HG03097 (cell line): ENCODE measurements around the gene PRPSAP2.

ENCODE experiments used
- ATAC-seq: cut with Tn5 transposase; IDR thresholded peaks from one replicate; pipeline ENCODE4 v1.9.1; 2021; ENCODE audit not compliant: unreplicated experiment, low FRiP score

PRPSAP2 gene

DNA sequence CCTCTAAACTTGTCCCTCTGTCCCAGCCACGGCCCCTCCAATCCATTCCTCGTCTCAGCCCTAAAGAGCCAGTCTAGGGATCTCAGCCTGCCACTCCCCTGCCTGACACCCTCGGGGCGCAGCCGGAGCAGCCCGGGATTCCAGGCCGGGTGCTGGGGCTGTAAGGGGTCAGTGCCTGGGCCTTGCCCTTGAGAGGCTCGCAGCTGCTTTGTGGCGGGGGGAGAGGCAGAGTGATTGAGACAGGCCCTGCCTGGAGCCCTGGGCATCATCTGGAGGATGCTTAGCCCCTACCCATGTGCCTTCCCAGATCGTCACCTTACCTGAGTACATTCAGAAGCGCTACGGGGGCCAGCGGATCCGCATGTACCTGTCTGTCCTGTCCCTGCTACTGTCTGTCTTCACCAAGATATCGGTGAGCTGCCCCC, 102.3 kb downstream of the PRPSAP2 start:
- no peak for ATAC-seq

DNA sequence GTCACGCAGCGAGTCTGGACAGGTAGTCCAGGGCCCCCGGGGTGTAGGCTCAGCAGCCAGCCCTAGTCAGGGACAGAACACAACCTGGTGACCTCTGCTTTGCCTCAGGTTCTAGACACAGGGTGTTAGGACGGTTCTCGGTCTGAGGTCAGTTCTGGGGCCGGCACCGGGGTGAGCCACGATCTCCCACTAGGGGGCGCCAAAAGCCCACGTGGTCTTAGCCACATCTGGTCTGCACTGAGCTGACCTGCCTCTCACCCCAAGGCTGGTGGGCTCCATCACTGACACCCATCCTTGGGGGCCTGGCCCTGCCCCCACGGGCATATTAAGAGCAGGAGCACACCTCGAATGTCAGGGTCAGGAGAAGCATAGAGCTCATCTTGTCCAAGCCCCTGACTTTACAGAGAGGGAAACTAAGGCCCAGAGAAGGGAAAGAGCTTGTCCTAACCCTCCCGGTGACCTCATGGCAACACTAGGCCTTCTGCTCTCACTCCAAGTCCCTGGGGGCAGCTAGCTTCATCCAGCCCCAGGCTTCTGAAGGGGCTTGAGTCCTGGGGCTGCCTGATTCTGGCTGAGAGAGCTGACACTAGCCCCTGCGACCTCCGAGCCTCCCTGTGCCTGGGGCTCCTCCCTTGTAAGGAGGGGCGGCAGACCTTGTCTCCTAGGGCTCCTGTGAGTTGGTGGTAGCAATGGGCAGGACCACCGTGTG, 103.0 kb downstream of the PRPSAP2 start:
- peak; percentile 78 for ATAC-seq

- ATAC-seq = no peak
These were observed 103.9 kb downstream of the PRPSAP2 start for GRCh38 chr17:18961634-18962493.

- ATAC-seq = no peak
These were observed 104.5 kb downstream of the PRPSAP2 start for GRCh38 chr17:18962494-18962815.

DNA sequence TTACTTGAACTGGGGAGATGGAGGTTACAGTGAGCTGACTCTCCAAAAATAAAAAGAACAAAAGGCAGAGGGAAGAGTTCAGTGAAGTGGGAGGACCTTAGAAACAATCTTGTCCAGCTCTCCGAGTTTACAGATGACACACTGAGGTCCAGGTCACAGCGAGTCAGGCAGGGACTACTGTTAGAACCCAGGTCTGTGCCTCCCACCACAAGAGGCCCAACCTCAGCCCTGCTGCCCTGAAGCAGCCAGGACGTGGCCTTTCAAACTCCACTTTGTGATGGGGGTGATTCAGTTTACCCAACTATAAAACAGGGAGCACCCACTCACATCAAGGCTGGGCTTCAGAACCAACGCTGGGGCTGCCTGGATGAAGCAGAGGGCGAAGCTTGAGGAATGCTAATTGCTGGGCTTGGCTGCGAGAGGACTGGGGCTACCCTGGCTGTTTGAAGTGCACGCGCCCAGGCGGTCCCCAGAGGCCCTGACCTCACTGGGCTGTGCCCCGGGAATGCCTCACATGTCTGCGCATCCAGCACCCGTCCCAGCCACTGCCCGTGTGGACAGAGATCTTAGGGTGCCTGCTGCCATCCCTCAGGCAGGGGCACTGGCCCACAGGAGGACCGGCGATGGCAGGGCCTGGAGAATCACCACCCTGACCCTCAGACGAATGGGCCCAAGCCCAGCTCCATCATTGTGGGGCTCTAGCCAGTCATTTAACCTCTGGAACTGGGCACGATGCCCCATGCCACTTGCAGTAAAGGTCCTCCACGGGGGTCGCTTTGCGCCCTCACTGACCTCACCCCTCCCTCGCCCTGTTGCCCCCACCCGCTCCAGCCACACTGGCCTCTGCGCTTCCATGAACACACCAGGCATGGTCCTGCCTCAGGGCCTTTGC, 105.4 kb downstream of the PRPSAP2 start:
- no peak for ATAC-seq

GRCh38 chr17:18964018-18964351, 106.1 kb downstream of the PRPSAP2 start:
- no peak for ATAC-seq

DNA sequence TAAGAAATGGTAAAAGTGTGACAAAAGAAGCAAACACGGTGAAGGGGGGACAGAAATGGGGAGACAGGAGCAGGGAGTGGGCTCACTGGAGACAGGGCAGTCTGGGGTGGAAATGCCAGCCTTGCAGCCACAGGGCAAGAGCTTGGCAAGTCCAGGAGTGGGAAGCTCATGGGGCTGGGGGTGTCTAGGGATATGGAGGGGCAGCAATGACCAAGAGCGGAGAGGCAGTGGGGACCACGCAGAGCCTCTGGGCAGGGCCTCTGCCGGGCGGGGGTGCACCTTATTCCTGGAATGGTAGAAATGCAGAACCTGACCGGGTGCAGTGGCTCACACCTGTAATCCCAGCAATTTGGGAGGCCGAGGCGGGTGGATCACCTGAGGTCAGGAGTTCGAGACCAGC, 106.6 kb downstream of the PRPSAP2 start:
- ATAC-seq = no peak

DNA sequence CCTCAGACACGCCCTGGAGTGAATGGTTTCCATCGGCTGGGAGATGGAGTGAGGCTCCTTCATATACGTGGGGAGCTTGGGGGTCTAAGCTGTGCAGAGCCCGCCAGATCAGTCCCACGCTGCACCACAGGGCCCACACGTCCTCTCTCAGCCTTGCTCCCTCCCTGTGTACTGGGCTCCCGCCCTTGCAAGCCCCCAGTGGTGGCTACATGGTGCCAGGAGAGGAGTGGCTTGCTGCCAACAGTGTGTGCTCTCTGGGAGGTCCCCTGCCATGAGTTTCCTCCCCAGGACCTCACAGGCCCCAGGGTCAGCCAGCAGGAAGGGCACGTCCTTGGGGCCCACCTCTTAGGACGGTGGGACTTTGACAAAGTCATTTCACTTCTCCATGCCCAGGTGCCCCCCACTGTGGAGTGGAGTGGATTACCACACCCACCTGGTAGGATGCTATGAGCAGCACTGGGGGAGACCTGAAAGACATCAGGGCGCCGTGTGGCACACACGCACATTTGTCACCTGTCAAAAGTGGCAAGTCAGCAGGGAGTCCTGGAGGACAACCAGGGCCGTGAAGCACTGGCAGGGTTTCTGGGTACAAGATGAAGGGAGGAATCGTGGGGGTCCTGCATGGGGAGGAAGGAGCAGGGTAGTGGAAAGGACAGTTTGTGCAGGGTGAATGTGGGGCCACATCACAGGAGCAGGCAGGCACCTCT, 107.8 kb downstream of the PRPSAP2 start:
- no peak for ATAC-seq

DNA sequence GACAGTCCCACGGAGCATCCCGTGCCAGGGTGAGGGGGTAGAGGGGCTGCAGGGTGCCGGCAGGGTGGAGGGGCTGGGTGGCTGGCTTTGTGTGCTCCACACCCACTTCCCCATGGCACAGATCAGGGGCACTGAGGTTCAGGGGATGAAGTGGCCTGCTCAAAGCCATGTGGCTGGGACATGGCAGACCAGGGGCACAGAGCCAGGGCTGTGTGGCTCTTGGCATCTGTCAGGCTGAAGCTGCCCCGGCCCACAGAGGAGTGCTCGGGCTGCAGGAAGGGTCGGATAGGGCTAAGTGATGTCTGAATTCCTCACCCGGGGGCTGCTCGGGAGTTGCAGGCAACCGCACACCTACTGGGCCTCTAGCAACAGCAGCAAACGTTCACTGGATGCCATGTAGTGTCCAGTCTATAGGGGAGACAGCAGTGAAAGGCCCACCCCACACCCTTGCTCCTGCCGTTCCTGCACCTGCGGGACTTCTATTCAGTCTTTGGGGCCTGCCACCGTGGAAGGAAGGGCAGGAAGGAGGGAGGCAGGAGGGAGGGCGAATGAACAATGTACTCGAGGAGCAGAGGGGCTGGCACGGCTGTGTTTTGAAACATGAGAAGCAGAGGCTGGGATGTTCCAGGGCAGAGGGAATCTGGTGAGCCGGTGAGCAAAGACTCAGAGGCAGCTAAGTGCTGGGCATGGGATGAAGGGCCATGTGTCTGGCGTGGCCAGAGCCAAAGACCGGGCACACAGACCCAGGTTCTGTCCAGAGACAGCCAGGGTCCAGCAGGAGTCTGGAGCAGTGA, 109.1 kb downstream of the PRPSAP2 start:
- no peak for ATAC-seq

DNA sequence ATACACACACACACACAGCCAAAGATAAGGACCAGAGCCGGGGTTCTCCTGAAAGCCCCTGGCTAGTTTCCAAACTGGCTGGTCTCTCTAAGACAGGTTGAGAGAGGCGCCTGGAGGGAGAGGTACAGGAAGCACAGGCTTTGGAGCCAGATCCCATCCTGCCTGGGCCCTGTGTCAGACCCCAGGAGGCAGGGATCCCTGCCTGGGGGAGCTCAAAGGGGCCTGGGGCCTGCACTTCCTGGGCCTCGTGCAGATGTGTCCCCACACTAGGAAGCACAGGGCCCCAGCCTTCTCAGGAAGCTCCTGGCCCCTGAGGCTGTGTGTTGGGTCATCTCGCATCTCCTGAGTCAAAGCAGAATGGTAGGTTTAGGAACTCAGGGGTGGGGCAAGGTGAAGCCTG, 110.0 kb downstream of the PRPSAP2 start:
- no peak for ATAC-seq

DNA sequence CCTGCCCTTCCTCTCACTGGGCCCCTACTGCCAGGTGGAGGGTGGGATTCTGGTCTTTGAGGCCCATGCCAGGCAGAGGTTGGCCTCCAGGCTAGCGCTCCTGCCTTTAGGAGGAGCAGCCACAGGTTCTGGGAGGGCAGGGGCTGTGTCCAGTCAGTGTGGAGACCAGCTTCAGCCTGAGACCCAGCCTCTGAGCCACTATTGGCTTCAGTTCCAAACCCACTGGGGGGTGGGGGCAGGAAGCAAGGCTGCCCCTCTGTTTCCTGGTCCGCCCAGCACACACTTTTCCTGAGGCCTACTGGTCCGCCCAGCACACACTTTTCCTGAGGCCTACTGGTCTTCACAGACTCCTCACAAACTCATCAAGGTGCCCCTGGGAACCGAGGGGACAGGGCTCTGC, 110.4 kb downstream of the PRPSAP2 start:
- ATAC-seq = no peak

GRCh38 chr17:18968945-18969887, 111.3 kb downstream of the PRPSAP2 start:
- ATAC-seq = no peak

- no peak for ATAC-seq
These were observed 112.9 kb downstream of the PRPSAP2 start for GRCh38 chr17:18970582-18971480.

DNA sequence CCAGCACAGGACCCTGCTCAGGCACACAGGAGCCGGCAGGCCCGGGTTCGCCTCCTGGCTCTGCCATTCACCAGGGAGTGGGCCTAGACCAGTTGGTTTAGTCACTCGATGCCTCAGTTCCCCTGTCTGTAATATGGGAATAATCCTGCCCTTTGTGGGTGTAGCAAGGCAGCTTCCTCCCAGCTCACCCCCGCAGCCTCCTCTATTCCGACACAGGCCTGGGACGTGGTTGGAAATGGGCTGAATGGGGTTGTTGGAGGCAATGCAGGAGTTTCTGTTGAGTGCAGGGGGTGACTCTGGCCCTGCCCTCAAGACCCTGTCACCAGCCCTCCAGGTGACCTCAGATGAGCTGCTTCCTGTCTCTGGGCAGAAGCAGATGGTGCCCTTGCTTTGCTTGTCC, 113.9 kb downstream of the PRPSAP2 start:
- ATAC-seq = no peak

DNA sequence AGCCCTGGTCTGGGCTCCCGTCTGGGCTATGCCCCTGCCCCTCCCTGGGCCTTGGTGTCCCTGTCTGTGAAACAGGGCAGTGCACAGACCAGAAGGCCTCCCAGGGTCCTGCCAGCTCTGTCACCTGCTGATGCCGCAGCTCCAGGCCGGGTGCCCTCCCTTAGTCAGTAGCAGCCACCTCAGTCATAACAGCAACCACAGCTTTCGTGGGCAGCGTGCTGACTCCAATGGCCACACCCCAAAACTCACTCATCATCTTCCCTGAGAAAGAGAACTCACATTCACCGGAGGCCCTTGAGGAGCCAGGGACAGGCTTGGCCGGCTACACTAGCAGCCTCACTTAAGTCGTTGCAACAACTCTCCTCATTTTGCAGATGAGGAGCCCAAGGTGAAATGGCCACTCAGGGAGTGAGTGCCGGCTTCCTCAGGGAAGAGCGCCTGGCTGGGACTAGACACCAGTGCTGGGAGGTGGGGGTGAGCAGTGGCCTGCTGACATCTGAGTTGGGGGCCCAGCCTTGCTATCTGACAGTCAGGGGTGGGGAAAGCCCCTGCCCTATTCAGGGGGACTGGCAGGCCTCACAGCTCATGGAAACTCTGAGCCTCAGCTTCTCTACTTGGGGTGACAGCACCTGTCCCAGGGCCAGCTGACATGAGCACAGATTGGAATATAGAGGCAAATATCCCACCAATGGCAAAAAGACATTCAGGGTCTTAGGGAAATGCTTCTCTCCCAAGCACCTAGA, 116.6 kb downstream of the PRPSAP2 start:
- no peak for ATAC-seq

- ATAC-seq = no peak
These were observed 117.7 kb downstream of the PRPSAP2 start for GRCh38 chr17:18975597-18975996.

- no peak for ATAC-seq
These were observed 118.3 kb downstream of the PRPSAP2 start for GRCh38 chr17:18976201-18976600.
